Measurements from ENCODE around the gene LCE1C. TPM values are rescaled to one million over a fixed set of nuclear protein-coding genes. Genes with fewer than 3 reads are reported as not detected.

LCE1C gene
- total and polyA plus RNA-seq, 12 donors = not detected

- Histone ChIP-seq H3K36me3 (replicated peaks in 1 of 2) (no peaks in the 10 kb centered on the region), H3K9me3 (replicated peaks in 1 of 3) (no peaks in the 10 kb centered on the region), H3K4me3 (no peak overlapping the region), H3K27ac (no peak overlapping the region), H3K4me1 (replicated peaks in 1 of 2) (no peaks in the 10 kb centered on the region), H3K27me3 (no peaks in the 10 kb centered on the region)
- no peak for DNase-seq
- intact Hi-C loops (cut with DNase I) = no loop called here
- 76 to 82% (median 77%) methylated on average over 5 to 11 of the region's 11 CpGs for WGBS, 4 donors
- no peak for TF ChIP-seq POLR2A (IDR thresholded peaks at IDR 0.05)
- TF ChIP-seq, protein P1, sequence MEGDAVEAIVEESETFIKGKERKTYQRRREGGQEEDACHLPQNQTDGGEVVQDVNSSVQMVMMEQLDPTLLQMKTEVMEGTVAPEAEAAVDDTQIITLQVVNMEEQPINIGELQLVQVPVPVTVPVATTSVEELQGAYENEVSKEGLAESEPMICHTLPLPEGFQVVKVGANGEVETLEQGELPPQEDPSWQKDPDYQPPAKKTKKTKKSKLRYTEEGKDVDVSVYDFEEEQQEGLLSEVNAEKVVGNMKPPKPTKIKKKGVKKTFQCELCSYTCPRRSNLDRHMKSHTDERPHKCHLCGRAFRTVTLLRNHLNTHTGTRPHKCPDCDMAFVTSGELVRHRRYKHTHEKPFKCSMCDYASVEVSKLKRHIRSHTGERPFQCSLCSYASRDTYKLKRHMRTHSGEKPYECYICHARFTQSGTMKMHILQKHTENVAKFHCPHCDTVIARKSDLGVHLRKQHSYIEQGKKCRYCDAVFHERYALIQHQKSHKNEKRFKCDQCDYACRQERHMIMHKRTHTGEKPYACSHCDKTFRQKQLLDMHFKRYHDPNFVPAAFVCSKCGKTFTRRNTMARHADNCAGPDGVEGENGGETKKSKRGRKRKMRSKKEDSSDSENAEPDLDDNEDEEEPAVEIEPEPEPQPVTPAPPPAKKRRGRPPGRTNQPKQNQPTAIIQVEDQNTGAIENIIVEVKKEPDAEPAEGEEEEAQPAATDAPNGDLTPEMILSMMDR (IDR thresholded peaks at IDR 0.05) = no peak
Observed at GRCh38 chr1:152776361-152776760, 30.1 kb downstream of the LCE1C start.

- intact Hi-C loops (cut with DNase I) = no loop called here
- Histone ChIP-seq H3K9me3 (replicated peaks in 1 of 3) (no peaks in the 10 kb centered on the region), H3K27ac (no peak within 1 kb of the TSS), H3K36me3 (replicated peaks in 1 of 2) (no peaks in the 10 kb centered on the region), H3K4me1 (replicated peaks in 1 of 2) (no peaks in the 10 kb centered on the region), H3K4me3 (no peak within 1 kb of the TSS), H3K27me3 (no peaks in the 10 kb centered on the region)
- 63 to 88% (median 75%) methylated on average over 2 to 6 of the region's 6 CpGs for WGBS, 4 donors
- no peak for TF ChIP-seq POLR2A (IDR thresholded peaks at IDR 0.05)
- no peak for DNase-seq
Observed at GRCh38 chr1:152774875-152775274, 31.6 kb downstream of the LCE1C start, which contains the start of gene LCE1F. TSS of gene LCE1F (plus strand) at chr1:152775140. CDS start at chr1:152776372, 1,232 bp downstream.

DNA sequence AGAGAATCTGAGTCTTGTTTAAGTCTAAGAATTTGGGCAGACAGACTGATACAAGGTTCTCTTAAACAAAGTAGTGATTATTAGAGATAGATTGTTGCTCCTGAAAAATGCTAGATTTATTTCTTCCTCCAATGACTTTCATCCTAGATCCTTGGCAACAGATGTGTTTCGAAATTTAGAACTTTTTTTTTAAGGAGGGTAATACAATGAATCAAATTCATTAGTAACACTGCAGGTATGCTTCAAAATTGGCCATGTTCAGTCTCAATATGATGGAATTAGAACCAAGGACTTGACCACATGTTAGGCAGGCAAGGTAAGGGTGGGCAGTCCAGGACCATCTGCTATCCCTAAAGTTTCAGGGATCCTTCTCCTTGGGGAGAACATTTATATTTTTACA, 36.0 kb downstream of the LCE1C start:
- Histone ChIP-seq H3K4me1 (replicated peaks in 1 of 2) (no peaks in the 10 kb centered on the region), H3K9me3 (replicated peaks in 1 of 3) (no peaks in the 10 kb centered on the region), H3K4me3 (no peak overlapping the region), H3K27me3 (no peaks in the 10 kb centered on the region), H3K36me3 (replicated peaks in 1 of 2) (no peaks in the 10 kb centered on the region), H3K27ac (no peak overlapping the region)
- intact Hi-C loops (cut with DNase I) = no loop called here
- DNase-seq = no peak
- WGBS, 4 donors = 50 to 72% (median 70%) methylated on average over 1 of the region's 1 CpG
- TF ChIP-seq, protein P1 (IDR thresholded peaks at IDR 0.05) = no peak
- TF ChIP-seq POLR2A (IDR thresholded peaks at IDR 0.05) = no peak

DNA sequence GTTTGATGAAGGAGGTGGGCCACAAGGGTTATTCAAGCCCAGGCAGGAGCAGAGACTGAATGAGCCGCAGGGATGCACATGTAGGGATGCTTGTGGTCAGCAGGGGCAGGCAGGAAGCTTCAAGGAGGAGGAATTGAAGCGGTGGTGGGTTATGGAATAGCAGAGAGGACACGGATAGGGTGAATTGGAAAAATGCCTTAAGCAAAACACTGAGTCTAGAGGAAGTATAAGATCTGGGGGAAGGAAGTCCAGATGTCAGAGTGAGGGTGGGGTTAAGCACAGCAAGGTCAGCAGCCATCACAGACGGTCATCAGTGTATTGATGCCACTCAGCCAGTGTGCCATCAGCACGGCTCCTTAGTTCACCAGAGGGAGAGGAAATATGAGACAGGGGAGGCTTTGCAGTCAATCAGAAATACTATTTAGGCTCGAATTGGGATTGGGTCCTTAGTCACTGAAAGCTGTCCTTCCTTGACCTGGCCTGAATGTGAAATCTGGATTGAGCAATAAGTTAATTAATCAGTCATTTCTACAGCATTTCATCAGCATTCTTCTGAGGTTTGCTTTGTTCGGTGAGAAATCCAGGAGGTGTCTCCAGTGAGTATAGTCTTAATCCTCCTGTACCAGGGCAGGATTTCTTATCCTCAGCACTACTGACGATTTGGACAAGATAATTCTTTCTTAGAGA, 37.5 kb downstream of the LCE1C start:
- Histone ChIP-seq H3K36me3 (replicated peaks in 1 of 2) (no peaks in the 10 kb centered on the region), H3K4me3 (no peak overlapping the region), H3K4me1 (replicated peaks in 1 of 2) (no peaks in the 10 kb centered on the region), H3K27ac (no peak overlapping the region), H3K9me3 (replicated peaks in 1 of 3) (no peaks in the 10 kb centered on the region), H3K27me3 (no peaks in the 10 kb centered on the region)
- DNase-seq = no peak
- intact Hi-C loops (cut with DNase I) = no loop called here
- TF ChIP-seq POLR2A (IDR thresholded peaks at IDR 0.05) = no peak
- TF ChIP-seq, protein P1 (IDR thresholded peaks at IDR 0.05) = no peak
- 45 to 52% (median 49%) methylated on average over 8 of the region's 8 CpGs for WGBS, 4 donors
